Activated CD4-positive, alpha-beta memory T cell treated with anti-CD3 and anti-CD28 coated beads, Interleukin-2, amount 10 ng/mL, durations not matched to agents 7 days and 5 days (primary cell): ENCODE results near the gene RPS24. TPM values are rescaled to one million over a fixed set of nuclear protein-coding genes. Genes with fewer than 3 reads are reported as not detected.
"Not testable (repeated sequence)": the region's sequence is repeated elsewhere in the genome, so short reads cannot be mapped to it uniquely, and the experiment has no call there.

Experiments used
- CTCF ChIA-PET: fragments of 350-600 bp; sonication (Branson Sonifier 250); formaldehyde crosslinking; loops from one replicate; lab custom pipeline; 2021; ENCODE audit warnings: antibody characterized with exemption, inconsistent platforms; lab: Charles Lee
- POLR2A ChIA-PET: fragments of 350-600 bp; sonication (Branson Sonifier 250); formaldehyde crosslinking; loops from one replicate; lab custom pipeline; 2021; ENCODE audit warnings: antibody characterized with exemption; lab: Charles Lee
- DNase-seq: peaks from one replicate; pipeline ENCODE4 v3.0.0-alpha.2; 2020
- H3K27ac Mint-ChIP-seq: one replicate; pipeline ENCODE4 v1.8.0; 2021; ENCODE audit warnings: mild to moderate bottlenecking, mixed read lengths
- H3K27me3 Mint-ChIP-seq: one replicate; pipeline ENCODE4 v1.8.0; 2021; ENCODE audit warnings: mixed read lengths
- H3K36me3 Mint-ChIP-seq: one replicate; pipeline ENCODE4 v1.8.0; 2021; ENCODE audit warnings: low read depth, mixed read lengths
- H3K4me1 Mint-ChIP-seq: one replicate; pipeline ENCODE4 v1.8.0; 2021; ENCODE audit warnings: mixed read lengths
- H3K4me3 Mint-ChIP-seq: one replicate; pipeline ENCODE4 v1.8.0; 2021; ENCODE audit warnings: mild to moderate bottlenecking, mixed read lengths
- H3K9me3 Mint-ChIP-seq: one replicate; pipeline ENCODE4 v1.8.0; 2021; ENCODE audit warnings: mixed read lengths
- total RNA-seq, 2 experiments: library from RNA; stranded (reverse); gene quantifications; one replicate each; pipeline ENCODE4 v1.2.3, GENCODE V29; 2021

RPS24 gene
- total RNA-seq, 2 experiments from 2014 or later: 1,304 to 1,323 TPM

GRCh38 chr10:78045237-78045636, 11.6 kb downstream of the RPS24 start:
- Mint-ChIP-seq H3K27me3 (no peaks in the 10 kb centered on the region), H3K4me1 (peaks cover 44% of the 10 kb centered on the region), H3K4me3 (no peak overlapping the region), H3K36me3 (peaks cover 30% of the 10 kb centered on the region), H3K27ac (no peak overlapping the region), H3K9me3 (no peaks in the 10 kb centered on the region)
- DNase-seq: peak; percentile 44
- ChIA-PET CTCF (interaction anchor here (1.5 to 3.1 kb wide), 3 partner anchors 11 to 614 kb away, joined by 3 to 19 read pairs (median 19); partner anchors contain the start of gene POLR3A), POLR2A (interaction anchor here (2.0 to 3.1 kb wide), 2 partner anchors 9 to 11 kb away, joined by 8 to 10 read pairs; partner anchors contain the start of gene RPS24)

- no peak overlapping the region for H3K4me3 Mint-ChIP-seq
- DNase-seq: no peak
- peaks cover 24% of the 10 kb centered on the region for H3K36me3 Mint-ChIP-seq
- peaks cover 39% of the 10 kb centered on the region for H3K4me1 Mint-ChIP-seq
- ChIA-PET CTCF (interaction anchor here (1.0 to 3.1 kb wide), 5 partner anchors 10 to 1150 kb away, joined by 4 to 27 read pairs (median 19); partner anchors contain the start of gene POLR3A), POLR2A (interaction anchor here (1.3 to 2.0 kb wide), 2 partner anchors 10 to 12 kb away, joined by 4 to 8 read pairs; no protein-coding TSS in a partner anchor)
- H3K27ac Mint-ChIP-seq: no peak overlapping the region
- H3K27me3 Mint-ChIP-seq: no peaks in the 10 kb centered on the region
- no peaks in the 10 kb centered on the region for H3K9me3 Mint-ChIP-seq
Measured at GRCh38 chr10:78045856-78046255, 12.2 kb downstream of the RPS24 start.

GRCh38 chr10:78046711-78047269, 13.1 kb downstream of the RPS24 start:
- Mint-ChIP-seq H3K4me3 (no peak overlapping the region), H3K9me3 (no peaks in the 10 kb centered on the region), H3K36me3 (peaks cover 14% of the 10 kb centered on the region), H3K4me1 (peaks cover 31% of the 10 kb centered on the region), H3K27me3 (no peaks in the 10 kb centered on the region), H3K27ac (no peak overlapping the region)
- POLR2A ChIA-PET: interaction anchor here (0.9 to 1.3 kb wide), 2 partner anchors 10 to 13 kb away, joined by 3 to 4 read pairs; no protein-coding TSS in a partner anchor
- CTCF ChIA-PET: interaction anchor here (0.6 to 3.1 kb wide), 13 partner anchors 9 to 1149 kb away, joined by 3 to 27 read pairs (median 4); partner anchors contain the start of gene POLR3A
- DNase-seq: no peak

GRCh38 chr10:78047314-78047891, 13.7 kb downstream of the RPS24 start:
- POLR2A ChIA-PET: interaction anchor here (0.7 to 0.9 kb wide), 2 partner anchors 11 to 13 kb away, joined by 3 read pairs; no protein-coding TSS in a partner anchor
- peak; percentile 85 for DNase-seq
- no peaks in the 10 kb centered on the region for H3K9me3 Mint-ChIP-seq
- no peak overlapping the region for H3K4me3 Mint-ChIP-seq
- peaks cover 10% of the 10 kb centered on the region for H3K36me3 Mint-ChIP-seq
- H3K27ac Mint-ChIP-seq: no peak overlapping the region
- CTCF ChIA-PET: interaction anchor here (0.6 to 3.1 kb wide), 13 partner anchors 10 to 1149 kb away, joined by 3 to 27 read pairs (median 4); partner anchors contain the start of gene POLR3A
- peaks cover 31% of the 10 kb centered on the region for H3K4me1 Mint-ChIP-seq
- no peaks in the 10 kb centered on the region for H3K27me3 Mint-ChIP-seq

GRCh38 chr10:78049851-78050250, 16.2 kb downstream of the RPS24 start:
- no peak overlapping the region for H3K4me3 Mint-ChIP-seq
- CTCF ChIA-PET: interaction anchor here (0.6 to 1.4 kb wide), 4 partner anchors 10 to 1145 kb away, joined by 3 read pairs; no protein-coding TSS in a partner anchor
- H3K36me3 Mint-ChIP-seq: no peaks in the 10 kb centered on the region
- H3K9me3 Mint-ChIP-seq: no peaks in the 10 kb centered on the region
- peaks cover 16% of the 10 kb centered on the region for H3K4me1 Mint-ChIP-seq
- POLR2A ChIA-PET: no interaction called here
- no peaks in the 10 kb centered on the region for H3K27me3 Mint-ChIP-seq
- no peak overlapping the region for H3K27ac Mint-ChIP-seq
- DNase-seq: no peak

- no peak overlapping the region for H3K27ac Mint-ChIP-seq
- no peaks in the 10 kb centered on the region for H3K27me3 Mint-ChIP-seq
- no peaks in the 10 kb centered on the region for H3K36me3 Mint-ChIP-seq
- H3K9me3 Mint-ChIP-seq: no peaks in the 10 kb centered on the region
- DNase-seq: no peak
- no peaks in the 10 kb centered on the region for H3K4me1 Mint-ChIP-seq
- ChIA-PET CTCF (no interaction called here), POLR2A (no interaction called here)
- H3K4me3 Mint-ChIP-seq: no peak overlapping the region
Measured at GRCh38 chr10:78053211-78053868, 19.7 kb downstream of the RPS24 start.

- Mint-ChIP-seq H3K36me3 (no peaks in the 10 kb centered on the region), H3K27ac (no peak overlapping the region), H3K4me1 (peaks cover 9% of the 10 kb centered on the region), H3K9me3 (no peaks in the 10 kb centered on the region), H3K27me3 (no peaks in the 10 kb centered on the region), H3K4me3 (no peak overlapping the region)
- DNase-seq: no peak
- ChIA-PET CTCF (no interaction called here), POLR2A (no interaction called here)
Measured at GRCh38 chr10:78058562-78058961, 24.9 kb downstream of the RPS24 start.

GRCh38 chr10:78059906-78060702, 26.4 kb downstream of the RPS24 start:
- H3K9me3 Mint-ChIP-seq: no peaks in the 10 kb centered on the region
- no peaks in the 10 kb centered on the region for H3K27me3 Mint-ChIP-seq
- no peak overlapping the region for H3K4me3 Mint-ChIP-seq
- peaks cover 9% of the 10 kb centered on the region for H3K4me1 Mint-ChIP-seq
- H3K27ac Mint-ChIP-seq: no peak overlapping the region
- ChIA-PET POLR2A (no interaction called here), CTCF (no interaction called here)
- H3K36me3 Mint-ChIP-seq: no peaks in the 10 kb centered on the region
- no peak for DNase-seq

GRCh38 chr10:78062296-78062695, 28.6 kb downstream of the RPS24 start:
- Mint-ChIP-seq H3K4me1 (peaks cover 9% of the 10 kb centered on the region), H3K4me3 (no peak overlapping the region), H3K27me3 (no peaks in the 10 kb centered on the region), H3K9me3 (no peaks in the 10 kb centered on the region), H3K27ac (no peak overlapping the region), H3K36me3 (no peaks in the 10 kb centered on the region)
- DNase-seq: no peak
- POLR2A ChIA-PET: no interaction called here
- CTCF ChIA-PET: interaction anchor here (0.5 kb wide), 1 partner anchor 46 kb away, joined by 3 read pairs; no protein-coding TSS in a partner anchor

GRCh38 chr10:78063236-78063635, 29.6 kb downstream of the RPS24 start:
- Mint-ChIP-seq H3K36me3 (no peaks in the 10 kb centered on the region), H3K4me3 (no peak overlapping the region), H3K27ac (no peak overlapping the region), H3K4me1 (peaks cover 9% of the 10 kb centered on the region), H3K9me3 (no peaks in the 10 kb centered on the region), H3K27me3 (no peaks in the 10 kb centered on the region)
- POLR2A ChIA-PET: no interaction called here
- CTCF ChIA-PET: no interaction called here
- DNase-seq: no peak

- CTCF ChIA-PET, H3K27me3 Mint-ChIP-seq, H3K36me3 Mint-ChIP-seq, H3K9me3 Mint-ChIP-seq, H3K4me3 Mint-ChIP-seq, DNase-seq, POLR2A ChIA-PET, H3K27ac Mint-ChIP-seq, H3K4me1 Mint-ChIP-seq: not testable (repeated sequence)
Measured at GRCh38 chr10:78064919-78065318, 31.3 kb downstream of the RPS24 start.

- DNase-seq: no peak
- H3K36me3 Mint-ChIP-seq: no peaks in the 10 kb centered on the region
- ChIA-PET CTCF (no interaction called here), POLR2A (no interaction called here)
- no peak overlapping the region for H3K27ac Mint-ChIP-seq
- no peaks in the 10 kb centered on the region for H3K27me3 Mint-ChIP-seq
- peaks cover 9% of the 10 kb centered on the region for H3K4me1 Mint-ChIP-seq
- no peak overlapping the region for H3K4me3 Mint-ChIP-seq
- no peaks in the 10 kb centered on the region for H3K9me3 Mint-ChIP-seq
Measured at GRCh38 chr10:78065611-78066010, 31.9 kb downstream of the RPS24 start.
